Stimulated activated CD4-positive, alpha-beta T cell treated with anti-CD3 and anti-CD28 coated beads, TNF-alpha, amount 100 ng/mL, for 1 hour (primary cell): ENCODE measurements around the gene GEMIN4.

Experiments used
- DNase-seq, 3 donors: peaks; one replicate each; pipeline ENCODE4 v3.0.0-alpha.2; 2020; ENCODE audit warnings: low read depth in 3 of 3, low spot score in 1 of 3

GEMIN4 gene

GRCh38 chr17:744937-745336 is 7.1 kb downstream of the GEMIN4 start:
- DNase-seq: no peak

- DNase-seq: no peak
Observed at GRCh38 chr17:743139-743538, 8.9 kb downstream of the GEMIN4 start.

- DNase-seq: no peak
Observed at GRCh38 chr17:742147-742793, 9.8 kb downstream of the GEMIN4 start.

- DNase-seq: no peak
Observed at GRCh38 chr17:740240-741017, 11.6 kb downstream of the GEMIN4 start.

- DNase-seq: no peak
Observed at GRCh38 chr17:737561-738113, 14.4 kb downstream of the GEMIN4 start.

- no peak for DNase-seq
Observed at GRCh38 chr17:733743-734142, 18.3 kb downstream of the GEMIN4 start.

- DNase-seq: no peak
Observed at GRCh38 chr17:732902-733720, 19.0 kb downstream of the GEMIN4 start.

GRCh38 chr17:732067-732901 is 19.8 kb downstream of the GEMIN4 start, which contains the start of gene TLCD3A:
TLCD3A (plus strand) TSS chr17:732596; CDS start chr17:732648, 52 bp downstream.
- DNase-seq: peak in 1 of 3 donors; percentile 24

GRCh38 chr17:731644-732066 is 20.4 kb downstream of the GEMIN4 start:
- DNase-seq: no peak

- no peak for DNase-seq
Observed at GRCh38 chr17:728911-729310, 23.2 kb downstream of the GEMIN4 start.

- DNase-seq: no peak
Observed at GRCh38 chr17:726271-726919, 25.7 kb downstream of the GEMIN4 start.

- DNase-seq: no peak
Observed at GRCh38 chr17:725746-726145, 26.3 kb downstream of the GEMIN4 start.

- DNase-seq: no peak
Observed at GRCh38 chr17:725084-725483, 27.0 kb downstream of the GEMIN4 start.

GRCh38 chr17:721540-721937 is 30.5 kb downstream of the GEMIN4 start:
- DNase-seq: no peak

- no peak for DNase-seq
Observed at GRCh38 chr17:720706-721539, 31.1 kb downstream of the GEMIN4 start.

- DNase-seq: no peak
Observed at GRCh38 chr17:718075-718474, 34.0 kb downstream of the GEMIN4 start.

- no peak for DNase-seq
Observed at GRCh38 chr17:708132-708531, 43.9 kb downstream of the GEMIN4 start.

GRCh38 chr17:705863-706262 is 46.2 kb downstream of the GEMIN4 start:
- no peak for DNase-seq

- DNase-seq: no peak
Observed at GRCh38 chr17:705011-705410, 47.1 kb downstream of the GEMIN4 start.
